ENCODE measurements around the gene DEAF1.

Gene DEAF1

GRCh38 chr11:629237-629583 is 65.8 kb downstream of the DEAF1 start:
- Mint-ChIP-seq H3K27ac (no peak overlapping the region), H3K36me3 (peaks cover 6 to 13% of the 10 kb centered on the region in 2 donors), H3K27me3 (peaks cover 22 to 40% of the 10 kb centered on the region in 2 donors), H3K4me1 (peaks cover 14 to 30% of the 10 kb centered on the region in 2 donors), H3K9me3 (no peaks in the 10 kb centered on the region), H3K4me3 (peak overlapping the region; percentile 10 to 36)
- peak; percentile 47 to 51 for ATAC-seq (replicated peaks)
- DNase-seq, result no peak

GRCh38 chr11:628056-628455 is 67.0 kb downstream of the DEAF1 start:
- H3K27me3 Mint-ChIP-seq, result peaks cover 28 to 46% of the 10 kb centered on the region in 2 donors
- no peak for DNase-seq
- H3K4me3 Mint-ChIP-seq, result peak overlapping the region; percentile 53 to 57
- no peak for ATAC-seq (replicated peaks)
- H3K9me3 Mint-ChIP-seq, result no peaks in the 10 kb centered on the region
- peak overlapping the region; percentile 38 for H3K27ac Mint-ChIP-seq
- peaks cover 13 to 18% of the 10 kb centered on the region in 2 donors for H3K36me3 Mint-ChIP-seq
- H3K4me1 Mint-ChIP-seq, result peaks cover 14 to 30% of the 10 kb centered on the region in 2 donors

- DNase-seq, result no peak
- H3K9me3 Mint-ChIP-seq, result no peaks in the 10 kb centered on the region
- no peak for ATAC-seq (replicated peaks)
- no peak overlapping the region for H3K4me3 Mint-ChIP-seq
- H3K27me3 Mint-ChIP-seq, result peaks cover 28 to 47% of the 10 kb centered on the region in 2 donors
- peaks cover 14 to 17% of the 10 kb centered on the region in 2 donors for H3K36me3 Mint-ChIP-seq
- H3K4me1 Mint-ChIP-seq, result peaks cover 14 to 30% of the 10 kb centered on the region in 2 donors
- H3K27ac Mint-ChIP-seq, result no peak overlapping the region
These were observed 67.8 kb downstream of the DEAF1 start for GRCh38 chr11:627308-627576.

GRCh38 chr11:626475-627307 is 68.3 kb downstream of the DEAF1 start, which contains the start of gene SCT:
Gene SCT (minus strand): TSS chr11:627181. CDS start chr11:627143, 38 bp downstream.
- peaks cover 15 to 30% of the 10 kb centered on the region in 2 donors for H3K4me1 Mint-ChIP-seq
- peak within 1 kb of the TSS; percentile 38 for H3K27ac Mint-ChIP-seq
- no peaks in the 10 kb centered on the region for H3K9me3 Mint-ChIP-seq
- ATAC-seq (replicated peaks), result no peak
- peaks cover 14 to 20% of the 10 kb centered on the region in 2 donors for H3K36me3 Mint-ChIP-seq
- H3K4me3 Mint-ChIP-seq, result peak within 1 kb of the TSS; percentile 23 to 26
- peaks cover 28 to 47% of the 10 kb centered on the region in 2 donors for H3K27me3 Mint-ChIP-seq
- DNase-seq, result no peak

- no peak for DNase-seq
- Mint-ChIP-seq H3K9me3 (no peaks in the 10 kb centered on the region), H3K4me3 (no peak overlapping the region), H3K27me3 (peaks cover 28 to 47% of the 10 kb centered on the region in 2 donors), H3K4me1 (peaks cover 15 to 30% of the 10 kb centered on the region in 2 donors), H3K27ac (no peak overlapping the region), H3K36me3 (peaks cover 14 to 20% of the 10 kb centered on the region in 2 donors)
- no peak for ATAC-seq (replicated peaks)
These were observed 69.3 kb downstream of the DEAF1 start for GRCh38 chr11:625636-626268.

- ATAC-seq (replicated peaks) (no peak), DNase-seq (no peak)
- H3K36me3 Mint-ChIP-seq, result peaks cover 14 to 20% of the 10 kb centered on the region in 2 donors
- H3K9me3 Mint-ChIP-seq, result no peaks in the 10 kb centered on the region
- peaks cover 15 to 30% of the 10 kb centered on the region in 2 donors for H3K4me1 Mint-ChIP-seq
- no peak within 1 kb of the TSS for H3K4me3 Mint-ChIP-seq
- no peak within 1 kb of the TSS for H3K27ac Mint-ChIP-seq
- H3K27me3 Mint-ChIP-seq, result peaks cover 28 to 47% of the 10 kb centered on the region in 2 donors
These were observed 70.1 kb downstream of the DEAF1 start, which contains the start of gene CDHR5 for GRCh38 chr11:624705-625635. Gene CDHR5 (minus strand): TSS chr11:624955. CDS start chr11:624902, 53 bp downstream.

- no peak overlapping the region for H3K27ac Mint-ChIP-seq
- H3K4me3 Mint-ChIP-seq, result no peak overlapping the region
- H3K36me3 Mint-ChIP-seq, result peaks cover 14 to 20% of the 10 kb centered on the region in 2 donors
- ATAC-seq (replicated peaks) (no peak), DNase-seq (no peak)
- peaks cover 24 to 47% of the 10 kb centered on the region in 2 donors for H3K27me3 Mint-ChIP-seq
- H3K4me1 Mint-ChIP-seq, result peaks cover 12 to 24% of the 10 kb centered on the region in 2 donors
- H3K9me3 Mint-ChIP-seq, result no peaks in the 10 kb centered on the region
These were observed 70.9 kb downstream of the DEAF1 start for GRCh38 chr11:623999-624704.

- no peaks in the 10 kb centered on the region for H3K9me3 Mint-ChIP-seq
- H3K4me1 Mint-ChIP-seq, result peaks cover 7 to 17% of the 10 kb centered on the region in 2 donors
- no peak overlapping the region for H3K4me3 Mint-ChIP-seq
- peak overlapping the region; percentile 69 for H3K27ac Mint-ChIP-seq
- DNase-seq, result no peak
- peaks cover 16 to 42% of the 10 kb centered on the region in 2 donors for H3K27me3 Mint-ChIP-seq
- no peak for ATAC-seq (replicated peaks)
- peaks cover 11 to 23% of the 10 kb centered on the region in 2 donors for H3K36me3 Mint-ChIP-seq
These were observed 71.6 kb downstream of the DEAF1 start for GRCh38 chr11:623349-623869.

GRCh38 chr11:621838-622237 is 73.2 kb downstream of the DEAF1 start:
- DNase-seq (no peak), ATAC-seq (replicated peaks) (no peak)
- H3K36me3 Mint-ChIP-seq, result peaks cover 9 to 23% of the 10 kb centered on the region in 2 donors
- H3K9me3 Mint-ChIP-seq, result no peaks in the 10 kb centered on the region
- peaks cover 1 to 11% of the 10 kb centered on the region in 2 donors for H3K4me1 Mint-ChIP-seq
- peaks cover 7 to 32% of the 10 kb centered on the region in 2 donors for H3K27me3 Mint-ChIP-seq
- no peak overlapping the region for H3K27ac Mint-ChIP-seq
- no peak overlapping the region for H3K4me3 Mint-ChIP-seq

GRCh38 chr11:620935-621814 is 73.8 kb downstream of the DEAF1 start:
- no peak overlapping the region for H3K4me3 Mint-ChIP-seq
- H3K27me3 Mint-ChIP-seq, result peaks cover 7 to 26% of the 10 kb centered on the region in 2 donors
- peaks cover 7 to 11% of the 10 kb centered on the region in 2 donors for H3K4me1 Mint-ChIP-seq
- no peak for ATAC-seq (replicated peaks)
- no peak overlapping the region for H3K27ac Mint-ChIP-seq
- DNase-seq, result no peak
- no peaks in the 10 kb centered on the region for H3K9me3 Mint-ChIP-seq
- peaks cover 10 to 27% of the 10 kb centered on the region in 2 donors for H3K36me3 Mint-ChIP-seq

GRCh38 chr11:620201-620600 is 74.8 kb downstream of the DEAF1 start:
- H3K36me3 Mint-ChIP-seq, result peaks cover 10 to 27% of the 10 kb centered on the region in 2 donors
- no peaks in the 10 kb centered on the region for H3K9me3 Mint-ChIP-seq
- ATAC-seq (replicated peaks) (no peak), DNase-seq (no peak)
- H3K27ac Mint-ChIP-seq, result no peak overlapping the region
- H3K4me3 Mint-ChIP-seq, result no peak overlapping the region
- peaks cover 7 to 14% of the 10 kb centered on the region in 2 donors for H3K4me1 Mint-ChIP-seq
- peaks cover 7 to 16% of the 10 kb centered on the region in 2 donors for H3K27me3 Mint-ChIP-seq

- H3K27me3 Mint-ChIP-seq, result peaks cover 7 to 11% of the 10 kb centered on the region in 2 donors
- peaks cover 7 to 16% of the 10 kb centered on the region in 2 donors for H3K4me1 Mint-ChIP-seq
- no peaks in the 10 kb centered on the region for H3K9me3 Mint-ChIP-seq
- no peak for DNase-seq
- H3K4me3 Mint-ChIP-seq, result no peak overlapping the region
- no peak for ATAC-seq (replicated peaks)
- peak overlapping the region; percentile 20 for H3K27ac Mint-ChIP-seq
- peaks cover 10 to 27% of the 10 kb centered on the region in 2 donors for H3K36me3 Mint-ChIP-seq
These were observed 75.4 kb downstream of the DEAF1 start for GRCh38 chr11:619628-620050.
